Transverse colon (tissue), 4 donors: ENCODE data around the gene MEGF9.

Experiments used
- CTCF ChIP-seq, 5 experiments: fragments of 200-600 bp in 3 of 5; fragments of 450-650 bp in 2 of 5; sonication (generic) in 3 of 5; IDR thresholded peaks; 1 replicate in 2 of 5; 2 replicates in 3 of 5; pipeline ENCODE4 v1.5.1; 2016 to 2017; ENCODE audit warnings: antibody characterized with exemption in 5 of 5, inconsistent platforms in 3 of 5, mild to moderate bottlenecking in 2 of 5, moderate library complexity in 1 of 5
- POLR2A ChIP-seq: fragments of 450-650 bp; IDR thresholded peaks from one replicate; pipeline ENCODE4 v1.6.1; 2016; ENCODE audit warnings: antibody characterized with exemption, mild to moderate bottlenecking, moderate library complexity
- POLR2AphosphoS5 ChIP-seq, 3 donors: sonication (generic); formaldehyde crosslinking; IDR thresholded peaks; one replicate each; pipeline ENCODE4 v1.6.1; 2016; ENCODE audit warnings: antibody characterized with exemption in 3 of 3

DNA sequence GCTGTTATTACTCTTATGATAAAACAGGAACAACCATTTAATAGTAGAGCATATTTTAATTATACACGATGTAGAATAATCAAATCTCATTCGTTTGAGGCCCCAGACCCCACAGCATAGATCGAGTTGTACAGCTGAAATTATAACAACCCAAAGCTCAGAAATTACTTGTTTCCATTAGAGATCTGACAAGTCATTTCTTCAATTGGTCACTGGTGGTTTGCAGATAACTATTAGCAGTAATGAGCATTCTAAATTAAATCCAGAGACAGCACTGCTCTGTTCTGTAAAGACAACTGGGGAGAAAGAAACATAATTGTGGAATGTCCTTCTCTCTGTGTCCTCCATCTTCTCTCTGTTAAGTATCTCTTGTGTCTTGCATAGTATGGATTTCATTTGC is 147.2 kb downstream of the MEGF9 start:
- TF ChIP-seq CTCF (IDR thresholded peaks at IDR 0.05) = no peak
- TF ChIP-seq POLR2AphosphoS5 (IDR thresholded peaks at IDR 0.05) = no peak
- no peak for TF ChIP-seq POLR2A
